DOHH2 (cell line): ENCODE results near the gene TBX4.

Experiments used
- H3F3A ChIP-seq: fragments of 200-600 bp; sonication (generic), shearing (Covaris generic); 2 replicates; pipeline ENCODE4 v1.6.0; 2016; ENCODE audit warnings: antibody characterized with exemption, mild to moderate bottlenecking; ENCODE audit not compliant: control insufficient read depth, insufficient read depth
- H3K27ac ChIP-seq: fragments of 200-600 bp; sonication (generic); 2 replicates; pipeline ENCODE4 v1.5.1; 2014; ENCODE audit warnings: low read depth, mild to moderate bottlenecking, low read length, moderate library complexity
- H3K27me3 ChIP-seq: fragments of 200-600 bp; sonication (generic); 2 replicates; pipeline ENCODE4 v1.6.1; 2014; ENCODE audit warnings: mild to moderate bottlenecking, low read length, mixed read lengths; ENCODE audit not compliant: control insufficient read depth
- H3K36me3 ChIP-seq: fragments of 200-600 bp; sonication (generic); 2 replicates; pipeline ENCODE4 v1.6.1; 2014; ENCODE audit warnings: mild to moderate bottlenecking, low read length, moderate library complexity, mixed read lengths; ENCODE audit not compliant: control insufficient read depth
- H3K4me1 ChIP-seq: fragments of 200-600 bp; sonication (generic); 2 replicates; pipeline ENCODE4 v1.6.1; 2014; ENCODE audit warnings: mild to moderate bottlenecking, low read length, mixed read lengths; ENCODE audit not compliant: control insufficient read depth
- H3K4me2 ChIP-seq: fragments of 200-600 bp; sonication (generic); 2 replicates; pipeline ENCODE4 v1.6.0; 2014; ENCODE audit warnings: mild to moderate bottlenecking, low read length, moderate library complexity
- H3K4me3 ChIP-seq: fragments of 200-600 bp; sonication (generic); 2 replicates; pipeline ENCODE4 v1.5.1; 2014; ENCODE audit warnings: mild to moderate bottlenecking, low read length, mixed read lengths
- H3K79me2 ChIP-seq: fragments of 200-600 bp; sonication (generic); 2 replicates; pipeline ENCODE4 v1.6.1; 2014; ENCODE audit warnings: mild to moderate bottlenecking, low read length, mixed read lengths; ENCODE audit not compliant: control insufficient read depth
- H3K9me2 ChIP-seq: fragments of 200-600 bp; sonication (generic); replicated peaks from 2 replicates; pipeline ENCODE4 v1.6.1; 2014; ENCODE audit warnings: mild to moderate bottlenecking, low read length, mixed read lengths; ENCODE audit not compliant: control insufficient read depth
- H3K9me3 ChIP-seq: fragments of 200-600 bp; sonication (generic); 2 replicates; pipeline ENCODE4 v1.6.1; 2014; ENCODE audit warnings: antibody characterized with exemption, low read length, mixed read lengths; ENCODE audit not compliant: control insufficient read depth, insufficient read depth
- H4K20me1 ChIP-seq: fragments of 200-600 bp; sonication (generic); 2 replicates; pipeline ENCODE4 v1.6.0; 2014; ENCODE audit warnings: low read depth, mild to moderate bottlenecking, antibody characterized with exemption, low read length, moderate library complexity; ENCODE audit not compliant: control insufficient read depth, insufficient read depth
- CTCF ChIP-seq: fragments of 200-600 bp; sonication (generic); IDR thresholded peaks from one replicate; pipeline ENCODE4 v1.5.1; 2014; ENCODE audit warnings: antibody characterized with exemption, mild to moderate bottlenecking, low read depth, low read length; ENCODE audit not compliant: poor library complexity, severe bottlenecking
- EZH2phosphoT487 ChIP-seq: fragments of 200-600 bp; sonication (generic); IDR thresholded peaks from 2 replicates; pipeline ENCODE4 v1.6.1; 2017; ENCODE audit warnings: borderline replicate concordance, mild to moderate bottlenecking, antibody characterized with exemption, low read length, moderate library complexity, mixed read lengths

The TBX4 gene

GRCh38 chr17:61443475-61443882 lies 8.7 kb upstream of the TBX4 start:
- TF ChIP-seq EZH2phosphoT487 (no peak), CTCF (no peak)
- Histone ChIP-seq H3K9me3 (no peaks in the 10 kb centered on the region), H3K79me2 (no peaks in the 10 kb centered on the region), H3K4me2 (no peak overlapping the region), H3F3A (no peaks in the 10 kb centered on the region), H4K20me1 (no peaks in the 10 kb centered on the region; the same call in 1 of the 2 replicates), H3K27ac (no peak overlapping the region), H3K4me1 (no peaks in the 10 kb centered on the region), H3K27me3 (peaks cover 14% of the 10 kb centered on the region), H3K4me3 (no peak overlapping the region), H3K9me2 (no peaks in the 10 kb centered on the region), H3K36me3 (no peaks in the 10 kb centered on the region)

DNA sequence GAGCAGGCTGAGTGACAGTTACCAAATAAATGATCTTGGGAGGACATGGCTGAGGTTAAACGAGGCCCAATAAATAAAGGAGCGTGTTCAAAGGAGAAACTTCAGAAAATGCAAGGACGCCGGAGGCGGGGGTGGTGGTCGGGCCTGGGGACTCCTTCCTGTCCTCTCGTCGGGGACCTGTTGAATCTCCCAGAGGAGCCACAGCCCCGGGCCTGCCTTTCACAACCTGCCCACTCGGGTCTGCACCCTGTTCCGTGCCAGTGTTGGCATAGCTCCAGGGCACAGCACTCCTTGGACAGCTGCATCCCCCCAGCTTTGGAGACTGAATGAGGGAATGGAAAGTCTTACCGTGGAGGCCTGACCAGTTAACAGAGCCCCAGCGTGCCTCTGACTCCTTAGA lies 8.1 kb upstream of the TBX4 start:
- no peak overlapping the region for H3K4me3 ChIP-seq
- no peaks in the 10 kb centered on the region; the same call in 1 of the 2 replicates for H4K20me1 ChIP-seq
- H3K4me1 ChIP-seq = no peaks in the 10 kb centered on the region
- no peaks in the 10 kb centered on the region for H3K9me3 ChIP-seq
- no peaks in the 10 kb centered on the region for H3K79me2 ChIP-seq
- H3K9me2 ChIP-seq = no peaks in the 10 kb centered on the region
- H3K36me3 ChIP-seq = no peaks in the 10 kb centered on the region
- H3F3A ChIP-seq = no peaks in the 10 kb centered on the region
- peaks cover 14% of the 10 kb centered on the region for H3K27me3 ChIP-seq
- H3K27ac ChIP-seq = no peak overlapping the region
- no peak overlapping the region for H3K4me2 ChIP-seq
- TF ChIP-seq EZH2phosphoT487 (no peak), CTCF (no peak)

DNA sequence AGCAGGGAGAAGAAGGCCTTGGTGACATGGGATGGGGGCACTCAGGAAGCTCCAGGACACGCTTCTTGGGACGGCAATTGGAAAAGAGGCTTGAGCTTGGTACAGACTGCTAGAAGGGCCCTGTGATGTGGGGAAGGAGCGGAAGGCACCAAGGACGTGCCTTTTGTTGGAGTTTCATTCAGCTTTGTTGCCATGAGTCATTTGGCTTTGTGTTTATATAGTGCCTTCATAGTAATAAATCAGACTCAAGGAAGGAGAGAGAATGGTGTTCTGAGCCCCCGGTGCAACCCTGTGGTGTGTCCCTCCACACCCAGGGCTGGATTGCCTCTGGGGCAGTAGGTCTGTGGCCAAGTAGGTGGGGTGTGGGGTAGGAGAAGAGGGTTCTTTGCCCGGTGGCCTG lies 7.4 kb upstream of the TBX4 start:
- no peaks in the 10 kb centered on the region; the same call in 1 of the 2 replicates for H4K20me1 ChIP-seq
- no peaks in the 10 kb centered on the region for H3K9me3 ChIP-seq
- no peaks in the 10 kb centered on the region for H3K4me1 ChIP-seq
- H3K79me2 ChIP-seq = no peaks in the 10 kb centered on the region
- no peak for TF ChIP-seq CTCF
- TF ChIP-seq EZH2phosphoT487 = no peak
- peaks cover 13% of the 10 kb centered on the region for H3K27me3 ChIP-seq
- no peaks in the 10 kb centered on the region for H3K36me3 ChIP-seq
- H3K4me2 ChIP-seq = no peak overlapping the region
- no peak overlapping the region for H3K4me3 ChIP-seq
- no peaks in the 10 kb centered on the region for H3F3A ChIP-seq
- no peak overlapping the region for H3K27ac ChIP-seq
- no peaks in the 10 kb centered on the region for H3K9me2 ChIP-seq

GRCh38 chr17:61447358-61447757 lies 4.9 kb upstream of the TBX4 start:
- no peaks in the 10 kb centered on the region for H3K36me3 ChIP-seq
- peaks cover 1% of the 10 kb centered on the region; the same call in 1 of the 2 replicates for H3K27me3 ChIP-seq
- no peak overlapping the region for H3K4me2 ChIP-seq
- no peaks in the 10 kb centered on the region for H3K4me1 ChIP-seq
- H3K4me3 ChIP-seq = no peak overlapping the region
- no peaks in the 10 kb centered on the region for H3K79me2 ChIP-seq
- H3K9me2 ChIP-seq = no peaks in the 10 kb centered on the region
- no peak for TF ChIP-seq EZH2phosphoT487
- TF ChIP-seq CTCF = no peak
- no peak overlapping the region for H3K27ac ChIP-seq
- H3F3A ChIP-seq = no peaks in the 10 kb centered on the region
- H3K9me3 ChIP-seq = no peaks in the 10 kb centered on the region
- H4K20me1 ChIP-seq = no peaks in the 10 kb centered on the region; the same call in 1 of the 2 replicates
